Measurements from ENCODE around the gene OR2A14. TPM values are rescaled to one million over a fixed set of nuclear protein-coding genes. Genes with fewer than 3 reads are reported as not detected.
"Not testable (repeated sequence)": the region's sequence is repeated elsewhere in the genome, so short reads cannot be mapped to it uniquely, and the experiment has no call there.

OR2A14 gene
- total RNA-seq, 1 donor from 2014 or later = not detected

DNA sequence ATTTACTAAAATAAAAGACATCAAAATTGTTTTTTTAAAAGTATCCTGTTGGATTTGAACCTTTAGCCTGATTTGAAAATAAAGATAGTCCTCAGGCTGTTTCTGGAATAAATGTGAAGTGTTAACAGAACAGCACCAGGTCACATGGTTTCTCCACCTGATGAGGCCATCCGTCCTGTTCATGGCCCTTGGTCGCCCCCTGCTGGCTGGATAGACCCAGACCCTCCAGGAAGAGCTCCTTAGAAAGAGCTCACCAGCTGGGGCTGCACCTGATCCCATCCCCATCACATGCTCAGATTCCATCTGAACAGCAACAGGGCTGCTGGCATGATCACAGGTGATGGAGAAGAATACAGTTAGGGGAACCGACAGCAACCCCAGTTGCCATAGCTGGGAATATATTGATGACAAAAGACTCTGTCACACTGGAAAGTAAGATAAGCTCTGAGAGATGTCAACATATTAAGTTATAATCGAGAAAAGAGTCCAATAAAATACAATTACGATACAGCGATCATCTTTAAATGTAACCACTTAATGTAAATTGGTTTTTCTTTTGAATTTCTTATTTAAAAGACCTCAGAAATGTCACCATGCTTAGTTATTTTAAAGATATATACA lies 4.8 kb downstream of the OR2A14 start:
- Mint-ChIP-seq H3K27ac (no peak overlapping the region), H3K9me3 (no peaks in the 10 kb centered on the region), H3K36me3 (ENCODE audit: low read depth) (no peaks in the 10 kb centered on the region), H3K27me3 (ENCODE audit: insufficient read depth) (no peaks in the 10 kb centered on the region), H3K4me3 (no peak overlapping the region), H3K4me1 (ENCODE audit: low read depth) (no peaks in the 10 kb centered on the region)
- intact Hi-C loops (cut with micrococcal nuclease) = loop anchor here (1.0 to 2.0 kb wide), 4 partner anchors 227 to 712 kb away; no protein-coding TSS in a partner anchor
- DNase-seq (ENCODE audit: low spot score) = peak; percentile 72

- not testable (repeated sequence) for H3K27me3 Mint-ChIP-seq (ENCODE audit: insufficient read depth); H3K4me1 Mint-ChIP-seq (ENCODE audit: low read depth); H3K9me3 Mint-ChIP-seq; H3K4me3 Mint-ChIP-seq; H3K27ac Mint-ChIP-seq; DNase-seq (ENCODE audit: low spot score); H3K36me3 Mint-ChIP-seq (ENCODE audit: low read depth)
- intact Hi-C loops (cut with micrococcal nuclease) = loop anchor here (2.0 kb wide), 1 partner anchor 261 kb away; no protein-coding TSS in a partner anchor
These were observed 6.6 kb downstream of the OR2A14 start for GRCh38 chr7:144129601-144130000.

DNA sequence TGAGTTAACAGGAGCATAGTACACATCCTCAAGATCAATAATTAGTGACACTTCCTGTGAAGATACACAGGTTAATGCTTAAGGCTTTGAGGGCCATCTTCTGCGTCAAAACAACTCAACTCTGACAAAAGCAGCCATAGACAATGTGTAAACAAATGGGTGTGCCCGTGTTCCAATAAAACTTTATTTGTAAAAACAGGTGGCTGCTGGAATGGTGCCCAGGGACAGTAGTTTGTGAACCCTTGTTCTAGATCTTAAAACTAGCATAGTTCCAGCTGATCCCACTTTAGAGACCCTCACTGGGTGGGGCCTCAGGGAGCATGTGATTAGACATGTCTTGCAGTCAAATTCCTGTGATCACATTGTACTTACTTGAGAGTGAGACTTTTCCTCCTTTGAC lies 7.8 kb downstream of the OR2A14 start:
- H3K27me3 Mint-ChIP-seq (ENCODE audit: insufficient read depth) = no peaks in the 10 kb centered on the region
- intact Hi-C loops (cut with micrococcal nuclease) = no loop called here
- H3K9me3 Mint-ChIP-seq = no peaks in the 10 kb centered on the region
- H3K4me3 Mint-ChIP-seq = no peak overlapping the region
- H3K36me3 Mint-ChIP-seq (ENCODE audit: low read depth) = no peaks in the 10 kb centered on the region
- DNase-seq (ENCODE audit: low spot score) = no peak
- H3K27ac Mint-ChIP-seq = no peak overlapping the region
- H3K4me1 Mint-ChIP-seq (ENCODE audit: low read depth) = no peaks in the 10 kb centered on the region

DNA sequence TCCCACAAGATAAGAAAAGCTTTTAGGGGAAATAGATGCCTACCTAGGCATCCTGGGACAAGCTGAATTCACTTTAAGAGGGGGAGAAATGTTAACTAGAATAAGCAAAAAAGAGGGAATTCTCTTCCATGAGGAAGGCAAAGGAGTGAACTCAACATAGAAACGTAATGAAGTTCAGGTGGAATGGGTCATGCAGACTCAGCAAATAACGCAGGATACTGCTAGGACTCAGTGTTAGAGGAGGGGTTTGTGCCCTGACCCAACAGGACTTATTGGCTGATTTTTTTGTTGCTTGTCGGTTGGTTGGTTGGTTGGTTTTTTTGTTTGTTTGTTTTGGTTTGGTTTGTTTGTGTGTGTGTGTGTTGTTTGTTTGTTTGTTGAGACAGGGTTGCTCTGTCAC lies 9.3 kb downstream of the OR2A14 start:
- no peak for DNase-seq (ENCODE audit: low spot score)
- intact Hi-C loops (cut with micrococcal nuclease) = no loop called here
- Mint-ChIP-seq H3K9me3 (no peaks in the 10 kb centered on the region), H3K27ac (no peak overlapping the region), H3K4me1 (ENCODE audit: low read depth) (no peaks in the 10 kb centered on the region), H3K27me3 (ENCODE audit: insufficient read depth) (peaks cover 1% of the 10 kb centered on the region), H3K36me3 (ENCODE audit: low read depth) (no peaks in the 10 kb centered on the region), H3K4me3 (no peak overlapping the region)

- Mint-ChIP-seq H3K9me3 (no peaks in the 10 kb centered on the region), H3K27me3 (ENCODE audit: insufficient read depth) (peaks cover 4% of the 10 kb centered on the region), H3K4me3 (no peak overlapping the region)
These were observed 10.3 kb downstream of the OR2A14 start for GRCh38 chr7:144133307-144133706.

GRCh38 chr7:144134116-144134515 lies 11.1 kb downstream of the OR2A14 start:
- no peak overlapping the region for H3K4me3 Mint-ChIP-seq
- DNase-seq (ENCODE audit: low spot score) = no peak
- no peaks in the 10 kb centered on the region for H3K36me3 Mint-ChIP-seq (ENCODE audit: low read depth)
- intact Hi-C loops (cut with micrococcal nuclease) = no loop called here
- no peaks in the 10 kb centered on the region for H3K4me1 Mint-ChIP-seq (ENCODE audit: low read depth)
- H3K27ac Mint-ChIP-seq = no peak overlapping the region
- peaks cover 4% of the 10 kb centered on the region for H3K27me3 Mint-ChIP-seq (ENCODE audit: insufficient read depth)
- no peaks in the 10 kb centered on the region for H3K9me3 Mint-ChIP-seq

More at GRCh38 chr7:144133307-144133706, 10.3 kb downstream of the OR2A14 start:
- Mint-ChIP-seq H3K36me3 (ENCODE audit: low read depth) (no peaks in the 10 kb centered on the region), H3K4me1 (ENCODE audit: low read depth) (no peaks in the 10 kb centered on the region), H3K27ac (no peak overlapping the region)
- DNase-seq (ENCODE audit: low spot score) = no peak
- intact Hi-C loops (cut with micrococcal nuclease) = no loop called here

GRCh38 chr7:144137501-144137900 lies 14.5 kb downstream of the OR2A14 start:
- Mint-ChIP-seq H3K36me3 (ENCODE audit: low read depth) (no peaks in the 10 kb centered on the region), H3K4me3 (no peak overlapping the region), H3K27me3 (ENCODE audit: insufficient read depth) (peaks cover 4% of the 10 kb centered on the region), H3K9me3 (no peaks in the 10 kb centered on the region), H3K27ac (no peak overlapping the region), H3K4me1 (ENCODE audit: low read depth) (no peaks in the 10 kb centered on the region)
- no peak for DNase-seq (ENCODE audit: low spot score)
- intact Hi-C loops (cut with micrococcal nuclease) = no loop called here

DNA sequence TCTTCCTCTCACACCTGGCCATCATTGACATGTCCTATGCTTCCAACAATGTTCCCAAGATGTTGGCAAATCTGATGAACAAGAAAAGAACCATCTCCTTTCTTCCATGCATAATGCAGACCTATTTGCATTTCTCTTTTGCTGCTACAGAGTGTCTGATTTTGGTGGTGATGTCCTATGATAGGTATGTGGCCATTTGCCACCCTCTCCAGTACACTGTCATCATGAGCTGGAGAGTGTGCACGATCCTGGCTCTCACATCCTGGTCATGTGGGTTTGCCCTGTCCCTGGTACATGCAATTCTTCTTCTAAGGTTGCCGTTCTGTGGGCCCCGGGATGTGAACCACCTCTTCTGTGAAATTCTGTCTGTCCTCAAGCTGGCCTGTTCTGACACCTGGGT lies 19.2 kb downstream of the OR2A14 start:
- H3K4me3 Mint-ChIP-seq = no peak overlapping the region
- DNase-seq (ENCODE audit: low spot score) = no peak

GRCh38 chr7:144144426-144144825 lies 21.4 kb downstream of the OR2A14 start:
- Mint-ChIP-seq H3K36me3 (ENCODE audit: low read depth) (no peaks in the 10 kb centered on the region), H3K4me1 (ENCODE audit: low read depth) (no peaks in the 10 kb centered on the region), H3K27me3 (ENCODE audit: insufficient read depth) (no peaks in the 10 kb centered on the region), H3K27ac (no peak overlapping the region), H3K4me3 (no peak overlapping the region), H3K9me3 (peaks cover 19% of the 10 kb centered on the region)
- intact Hi-C loops (cut with micrococcal nuclease) = no loop called here
- DNase-seq (ENCODE audit: low spot score) = no peak

More for the DNA sequence above, 19.2 kb downstream of the OR2A14 start:
- intact Hi-C loops (cut with micrococcal nuclease) = no loop called here
- Mint-ChIP-seq H3K9me3 (no peaks in the 10 kb centered on the region), H3K4me1 (ENCODE audit: low read depth) (no peaks in the 10 kb centered on the region), H3K27me3 (ENCODE audit: insufficient read depth) (peaks cover 2% of the 10 kb centered on the region), H3K36me3 (ENCODE audit: low read depth) (no peaks in the 10 kb centered on the region), H3K27ac (no peak overlapping the region)

DNA sequence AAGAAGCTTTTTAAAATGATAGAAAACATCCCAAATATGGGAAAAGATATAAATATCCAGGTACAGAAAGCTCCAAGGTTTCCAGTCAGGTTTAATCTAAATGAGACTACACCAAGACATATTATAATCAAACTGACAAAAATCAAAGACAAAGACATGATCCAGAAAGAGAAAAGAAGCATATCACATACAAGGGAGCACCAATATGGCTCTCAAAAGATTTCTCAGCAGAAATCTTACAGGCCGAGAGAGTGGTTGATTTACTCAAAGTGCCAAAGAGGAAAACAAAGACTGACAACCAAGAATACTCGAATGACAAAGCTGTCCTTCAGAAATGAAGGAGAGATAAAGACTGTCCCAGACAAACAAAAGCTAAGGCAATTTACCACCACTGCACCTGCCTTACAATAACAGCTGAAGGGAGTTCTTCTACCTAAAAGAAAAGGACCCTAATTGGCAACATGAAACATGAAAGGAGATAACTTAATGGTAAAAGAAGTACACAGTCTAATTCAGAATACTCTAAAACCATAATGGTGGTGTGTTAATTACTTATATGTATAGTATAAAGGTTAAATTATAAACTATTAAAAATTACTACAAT lies 25.4 kb downstream of the OR2A14 start:
- DNase-seq (ENCODE audit: low spot score) = no peak
- Mint-ChIP-seq H3K4me3 (no peak overlapping the region), H3K27me3 (ENCODE audit: insufficient read depth) (no peaks in the 10 kb centered on the region), H3K36me3 (ENCODE audit: low read depth) (no peaks in the 10 kb centered on the region), H3K4me1 (ENCODE audit: low read depth) (no peaks in the 10 kb centered on the region), H3K27ac (no peak overlapping the region), H3K9me3 (peaks cover 19% of the 10 kb centered on the region)
- intact Hi-C loops (cut with micrococcal nuclease) = no loop called here

- Mint-ChIP-seq H3K27me3 (ENCODE audit: insufficient read depth) (peaks cover 16% of the 10 kb centered on the region), H3K4me3 (no peak overlapping the region), H3K4me1 (ENCODE audit: low read depth) (no peaks in the 10 kb centered on the region), H3K36me3 (ENCODE audit: low read depth) (no peaks in the 10 kb centered on the region), H3K27ac (no peak overlapping the region), H3K9me3 (no peaks in the 10 kb centered on the region)
- intact Hi-C loops (cut with micrococcal nuclease) = no loop called here
- DNase-seq (ENCODE audit: low spot score) = no peak
These were observed 35.9 kb downstream of the OR2A14 start for GRCh38 chr7:144158861-144159260.

GRCh38 chr7:144164784-144165183 lies 41.8 kb downstream of the OR2A14 start:
- H3K36me3 Mint-ChIP-seq (ENCODE audit: low read depth) = no peaks in the 10 kb centered on the region

DNA sequence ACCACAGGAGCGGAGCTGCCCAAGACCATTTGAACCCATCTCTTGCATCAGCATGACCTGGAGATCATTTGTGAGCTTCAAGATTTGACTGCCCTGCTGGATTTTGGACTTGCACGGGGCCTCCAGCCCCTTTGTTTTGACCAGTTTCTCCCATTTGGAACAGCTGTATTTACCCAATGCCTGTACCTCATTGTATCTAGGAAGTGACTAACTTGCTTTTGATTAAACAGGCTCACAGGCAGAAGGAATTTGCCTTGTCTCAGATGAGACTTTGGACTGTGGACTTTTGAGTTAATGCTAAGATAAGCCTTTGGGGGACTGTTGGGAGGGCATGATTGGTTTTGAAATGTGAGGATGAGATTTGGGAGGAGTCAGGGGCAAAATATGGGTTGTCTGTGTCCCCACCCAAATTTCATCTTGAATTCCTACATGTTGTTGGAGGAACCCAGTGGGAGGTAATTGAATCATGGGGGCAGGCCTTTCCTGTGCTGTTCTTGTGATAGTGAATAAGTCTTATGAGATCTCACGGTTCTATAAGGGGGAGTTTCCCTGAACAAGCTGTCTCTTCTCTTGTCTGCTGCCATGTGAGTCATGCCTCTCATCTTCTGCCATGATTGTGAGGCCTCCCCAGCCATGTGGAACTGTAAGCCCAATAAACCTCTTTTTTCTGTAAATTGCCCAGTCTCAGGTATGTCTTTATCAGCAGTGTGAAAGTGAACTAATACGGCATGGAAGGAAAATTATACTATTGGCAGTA lies 48.8 kb downstream of the OR2A14 start:
- not testable (repeated sequence) for H3K9me3 Mint-ChIP-seq; DNase-seq (ENCODE audit: low spot score); H3K27ac Mint-ChIP-seq

More at GRCh38 chr7:144164784-144165183, 41.8 kb downstream of the OR2A14 start:
- Mint-ChIP-seq H3K27me3 (ENCODE audit: insufficient read depth) (peaks cover 12% of the 10 kb centered on the region), H3K9me3 (no peaks in the 10 kb centered on the region), H3K4me3 (no peak overlapping the region), H3K27ac (no peak overlapping the region), H3K4me1 (ENCODE audit: low read depth) (no peaks in the 10 kb centered on the region)
- no peak for DNase-seq (ENCODE audit: low spot score)
- intact Hi-C loops (cut with micrococcal nuclease) = no loop called here

More for the DNA sequence above, 48.8 kb downstream of the OR2A14 start:
- peaks cover 15% of the 10 kb centered on the region for H3K27me3 Mint-ChIP-seq (ENCODE audit: insufficient read depth)
- H3K4me3 Mint-ChIP-seq; H3K4me1 Mint-ChIP-seq (ENCODE audit: low read depth); H3K36me3 Mint-ChIP-seq (ENCODE audit: low read depth); intact Hi-C loops (cut with micrococcal nuclease): not testable (repeated sequence)

Data from activated T-helper 1 cell treated with anti-CD3 and anti-CD28 coated beads, Interleukin-12 subunit alpha, Interleukin-12 subunit beta, Interleukin-2, Interleukin-4 antibody, amounts not matched to agents 30 ng/mL and 10 ng/mL and 1 ng/mL, durations not matched to agents 14 hours and 24 hours and 36 hours (primary cell).